ENCODE measurements around the gene WFDC1.

WFDC1 gene

DNA sequence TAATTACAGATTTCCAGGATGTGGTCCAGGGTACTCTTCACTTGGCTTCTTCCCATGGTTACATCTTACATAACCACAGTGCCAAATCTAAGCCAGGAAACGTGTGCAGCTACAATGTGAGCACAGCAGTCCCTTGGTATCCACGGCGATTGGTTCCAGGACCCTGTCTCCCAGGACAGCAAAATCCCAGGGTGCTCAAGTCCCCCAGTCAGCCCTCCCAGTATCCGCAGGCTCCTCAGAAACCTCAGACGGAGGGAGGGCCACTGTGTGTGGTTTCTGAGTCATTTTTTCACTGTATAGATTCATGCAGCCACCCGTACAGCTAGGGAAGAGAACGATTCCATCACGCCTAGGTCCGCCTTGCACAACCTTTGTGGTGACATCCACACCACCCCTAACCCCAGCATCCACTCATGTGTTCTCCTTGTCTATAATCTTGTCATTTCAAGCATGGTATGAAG is 62.5 kb downstream of the WFDC1 start:
- no peak for FAIRE-seq

DNA sequence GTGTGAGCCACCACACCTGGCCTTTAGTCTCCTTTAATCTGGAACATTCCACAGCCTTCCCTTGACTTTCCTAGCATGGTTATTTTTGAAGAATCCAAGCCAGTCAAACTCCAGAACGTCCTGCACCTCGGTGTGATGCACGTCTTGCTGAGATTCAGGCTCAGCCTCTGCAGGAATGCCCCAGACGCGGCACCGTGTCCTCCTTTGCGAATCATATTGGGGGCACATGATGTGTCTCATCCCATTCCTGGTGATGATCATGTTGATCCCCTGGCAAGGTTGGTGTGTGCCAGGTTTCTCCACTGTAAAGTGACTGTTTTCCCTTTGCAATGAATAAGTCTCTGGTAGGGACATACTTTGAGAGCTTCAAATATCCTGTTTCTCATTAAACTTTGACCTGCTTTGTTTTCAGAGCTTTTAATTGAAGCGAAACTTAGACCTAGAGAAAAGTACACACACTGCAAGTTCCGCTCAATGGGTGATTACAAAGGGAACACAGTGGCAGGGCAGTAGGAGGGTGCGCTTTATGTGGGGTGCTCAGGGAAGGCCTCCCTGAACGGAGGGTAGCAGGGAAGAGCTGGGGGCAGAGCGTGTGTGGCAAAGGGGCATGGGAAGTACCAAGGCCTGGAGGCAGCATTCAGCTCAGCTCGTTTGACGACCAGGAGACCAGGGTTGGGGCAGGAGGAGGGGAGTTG is 64.1 kb downstream of the WFDC1 start:
- FAIRE-seq = no peak

DNA sequence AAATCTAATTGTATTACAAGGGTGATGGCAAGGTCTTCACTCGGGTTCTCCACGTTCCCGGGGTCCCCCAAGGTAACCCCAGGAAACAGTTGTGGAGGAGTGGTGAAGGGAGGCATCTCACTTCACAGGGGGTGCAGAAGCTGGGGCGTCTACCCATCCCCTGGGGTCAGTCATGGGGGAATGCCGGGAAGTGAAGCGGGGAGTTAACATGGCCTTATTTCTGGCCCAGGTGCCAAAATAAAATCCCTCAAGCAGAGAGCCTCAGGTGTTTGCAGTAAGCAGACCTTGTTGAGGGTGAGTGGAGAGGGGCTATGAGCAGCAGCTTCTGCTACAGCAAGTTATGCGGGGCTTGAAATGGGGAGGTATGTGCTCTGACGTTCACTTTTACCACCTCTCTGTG is 64.6 kb downstream of the WFDC1 start:
- no peak for FAIRE-seq

DNA sequence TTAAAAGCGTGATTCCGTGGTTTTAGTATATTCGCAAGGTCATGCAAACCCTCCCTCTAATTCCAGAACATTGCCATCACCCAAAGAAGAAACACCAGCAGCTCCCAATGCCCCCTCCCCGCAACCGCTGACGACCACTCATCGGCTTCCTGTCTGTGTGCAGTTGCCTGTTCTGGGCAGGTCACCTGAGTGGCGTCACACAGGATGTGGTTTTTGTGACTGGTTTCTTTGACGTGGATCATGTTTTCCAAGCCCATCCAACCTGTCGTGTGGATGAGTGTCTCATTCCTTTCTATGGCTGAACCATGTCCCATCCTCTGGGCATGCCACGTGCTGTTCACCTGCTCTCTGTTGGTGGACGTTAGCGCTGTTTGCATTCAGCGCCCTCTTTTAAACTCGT is 65.5 kb downstream of the WFDC1 start:
- FAIRE-seq = no peak

DNA sequence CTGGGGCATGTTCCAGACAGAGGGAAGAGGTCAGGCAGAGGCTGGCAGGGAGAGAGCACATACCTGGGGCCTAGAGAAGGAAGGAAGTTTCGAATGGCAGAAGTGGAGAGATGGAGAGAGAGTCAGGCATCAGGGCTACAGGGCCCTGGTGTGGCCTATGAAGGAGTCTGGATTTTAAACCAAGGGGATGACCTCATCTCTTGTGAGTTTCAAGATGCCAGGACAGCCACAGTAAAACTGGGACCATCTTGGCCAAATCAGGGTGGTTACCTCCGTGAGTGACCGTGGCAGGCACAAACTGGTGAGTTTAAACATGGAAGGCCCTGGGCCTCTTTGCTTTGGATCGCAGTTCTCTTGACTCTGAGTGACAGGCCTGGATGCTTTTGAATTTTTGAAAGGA is 66.1 kb downstream of the WFDC1 start:
- FAIRE-seq = no peak

DNA sequence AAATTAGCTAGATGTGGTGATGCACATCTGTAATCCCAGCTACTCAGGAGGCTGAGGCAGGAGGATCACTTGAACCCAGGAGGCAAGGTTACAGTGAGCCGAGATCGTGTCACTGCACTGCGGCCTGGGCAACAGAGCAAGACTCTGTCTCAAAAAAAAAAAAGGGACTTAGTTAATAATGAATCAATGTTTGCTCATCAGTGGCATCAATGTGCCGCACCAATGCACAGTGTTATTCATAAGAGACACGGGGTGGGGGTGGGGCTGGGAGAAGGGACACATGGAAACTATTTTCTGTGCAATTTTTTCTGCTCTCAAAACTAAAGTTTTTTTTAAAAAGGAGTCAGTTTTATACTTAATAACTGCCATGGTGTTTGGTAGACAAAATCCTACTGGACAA is 66.9 kb downstream of the WFDC1 start:
- no peak for FAIRE-seq

DNA sequence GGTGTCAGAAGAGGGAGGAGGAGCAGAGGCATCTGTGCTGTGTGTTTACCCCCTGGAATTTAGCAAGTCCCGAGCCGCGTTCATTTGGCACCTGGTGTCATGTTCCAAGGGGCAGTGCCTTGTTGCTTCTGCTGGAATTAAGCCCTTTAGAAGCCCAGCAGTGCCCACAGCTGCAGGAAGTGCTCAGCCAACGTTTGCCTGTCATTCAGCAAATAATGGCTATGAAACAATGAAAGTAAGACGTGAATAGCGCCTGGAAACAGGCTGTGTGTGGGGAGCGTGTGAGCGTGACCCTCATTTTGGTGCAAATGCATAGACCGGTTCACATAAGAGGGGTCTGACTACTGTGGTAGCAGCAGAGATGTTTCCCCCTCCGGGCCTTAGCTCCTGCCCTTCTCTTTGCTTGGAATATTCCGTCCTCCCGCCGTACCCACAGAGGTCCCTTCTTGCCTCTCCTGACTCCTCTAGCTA is 67.8 kb downstream of the WFDC1 start:
- FAIRE-seq = no peak

DNA sequence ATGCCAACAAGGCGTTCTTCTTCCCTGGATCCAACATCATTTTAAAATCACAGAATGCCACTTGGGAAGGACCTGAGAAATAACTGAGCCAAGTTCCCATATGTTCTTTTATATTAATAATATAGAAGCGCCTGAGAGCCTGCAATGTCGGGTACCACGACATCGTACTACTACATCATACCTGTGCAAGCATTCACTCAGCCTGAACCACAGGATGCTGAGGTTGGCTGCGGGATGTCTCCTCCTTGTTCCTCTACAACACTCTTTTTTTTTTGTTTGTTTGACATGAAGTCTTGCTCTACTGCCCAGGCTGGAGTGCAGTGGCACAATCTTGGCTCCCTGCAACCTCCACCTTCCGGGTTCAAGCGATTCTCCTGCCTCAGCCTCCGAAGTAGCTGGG is 71.5 kb downstream of the WFDC1 start:
- no peak for FAIRE-seq

DNA sequence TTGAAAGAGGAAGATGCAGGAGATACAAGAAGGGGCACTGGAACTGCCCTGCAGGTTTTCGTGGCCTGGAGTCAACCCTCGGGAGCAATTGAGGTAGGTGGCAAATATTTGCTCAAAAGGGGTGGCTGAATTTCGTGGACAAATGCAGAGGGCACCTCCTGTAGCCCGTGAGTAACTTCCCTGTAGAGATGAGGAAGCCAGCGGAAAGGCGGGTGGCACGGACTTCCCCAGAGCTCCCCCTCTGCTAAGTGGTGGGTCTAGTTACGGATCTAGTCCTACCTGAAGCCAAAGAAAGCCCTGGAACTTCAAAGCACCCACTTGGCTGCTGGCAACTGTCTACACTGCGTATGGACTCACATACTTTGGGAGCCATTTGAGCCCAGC is 72.6 kb downstream of the WFDC1 start:
- FAIRE-seq = no peak

DNA sequence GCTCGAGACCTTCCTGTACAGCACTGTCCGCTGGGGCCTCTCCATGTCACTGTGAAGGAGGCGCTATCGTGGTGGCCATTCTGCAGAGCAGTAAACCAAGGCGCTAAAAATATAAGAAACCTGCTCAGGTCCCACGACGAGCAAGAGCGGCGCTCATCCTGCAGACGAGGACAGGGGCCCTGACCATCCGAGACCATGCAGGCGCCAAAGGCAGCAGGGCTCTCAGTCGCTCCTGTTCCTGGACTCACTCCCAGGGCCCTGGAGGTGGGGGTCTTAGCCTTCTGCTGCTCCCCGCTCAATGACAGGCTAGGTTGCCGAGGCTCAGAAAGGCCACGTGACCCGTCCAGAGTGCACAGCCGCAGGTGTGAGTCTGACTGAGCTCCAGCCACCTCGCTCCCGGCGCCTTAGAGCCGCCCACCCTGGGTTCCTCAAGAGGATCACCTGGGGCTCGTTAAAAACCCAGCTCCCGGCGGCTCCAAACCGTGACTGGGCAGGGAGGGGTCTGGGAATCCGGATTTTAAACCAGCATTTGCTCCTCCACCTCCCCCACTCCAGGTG is 73.2 kb downstream of the WFDC1 start:
- no peak for FAIRE-seq

DNA sequence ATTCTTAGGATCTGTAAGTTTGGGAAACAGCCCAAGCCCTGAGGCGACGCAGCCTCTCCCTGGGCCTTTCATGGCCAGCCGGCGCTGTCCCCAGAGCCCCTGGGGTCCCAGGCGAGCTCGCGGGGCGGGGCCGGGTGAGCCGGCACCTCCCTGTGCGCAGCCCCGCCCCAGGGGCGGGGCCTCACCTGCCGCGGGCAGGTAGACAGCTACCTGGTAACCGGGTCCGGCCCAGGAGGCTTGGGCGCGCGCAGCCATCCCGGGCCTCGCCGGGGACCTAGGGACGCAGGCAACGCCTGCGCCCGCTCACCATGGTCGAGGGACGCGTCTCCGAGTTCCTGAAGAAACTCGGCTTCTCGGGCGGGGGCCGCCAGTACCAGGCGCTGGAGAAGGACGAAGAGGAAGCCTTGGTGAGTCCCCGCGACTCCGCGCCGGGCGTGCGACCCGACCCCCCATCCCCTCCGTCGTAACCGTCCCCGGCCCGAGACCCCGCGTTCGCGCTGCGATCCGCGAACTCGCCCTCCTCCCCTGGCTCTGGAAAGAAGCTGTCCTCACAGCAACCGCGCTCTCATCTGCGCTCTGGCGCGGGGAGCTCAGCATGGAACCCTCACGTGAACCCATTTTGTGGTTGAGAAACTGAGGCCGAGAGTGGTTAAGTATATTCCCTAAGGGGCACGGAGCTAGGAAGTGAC is 73.8 kb downstream of the WFDC1 start, which contains the start of gene ATP2C2:
ATP2C2 (plus strand) TSS at position 231 of the 689 bp plus-strand sequence; CDS start at position 309, 78 bp downstream.
- no peak for FAIRE-seq

DNA sequence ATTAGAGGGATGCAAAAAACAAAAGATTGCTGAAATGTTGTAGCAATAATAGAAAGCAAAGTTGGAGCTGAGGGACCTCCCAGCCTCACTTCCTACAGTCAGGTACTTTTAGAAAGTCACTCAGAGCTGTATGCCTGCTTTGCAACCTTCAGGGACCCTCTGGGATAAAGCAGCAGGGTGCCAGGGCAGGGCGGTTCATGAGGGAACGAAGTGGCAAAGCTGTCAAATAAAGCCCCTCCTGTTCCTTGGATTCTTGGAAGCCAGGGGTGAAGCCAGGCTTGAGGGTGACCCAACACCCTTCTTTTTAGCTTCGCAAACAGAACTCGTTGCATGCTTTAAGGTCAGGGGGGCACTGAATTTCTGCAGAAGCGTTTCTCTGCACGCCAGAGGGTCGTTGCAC is 74.4 kb downstream of the WFDC1 start:
- FAIRE-seq = no peak

DNA sequence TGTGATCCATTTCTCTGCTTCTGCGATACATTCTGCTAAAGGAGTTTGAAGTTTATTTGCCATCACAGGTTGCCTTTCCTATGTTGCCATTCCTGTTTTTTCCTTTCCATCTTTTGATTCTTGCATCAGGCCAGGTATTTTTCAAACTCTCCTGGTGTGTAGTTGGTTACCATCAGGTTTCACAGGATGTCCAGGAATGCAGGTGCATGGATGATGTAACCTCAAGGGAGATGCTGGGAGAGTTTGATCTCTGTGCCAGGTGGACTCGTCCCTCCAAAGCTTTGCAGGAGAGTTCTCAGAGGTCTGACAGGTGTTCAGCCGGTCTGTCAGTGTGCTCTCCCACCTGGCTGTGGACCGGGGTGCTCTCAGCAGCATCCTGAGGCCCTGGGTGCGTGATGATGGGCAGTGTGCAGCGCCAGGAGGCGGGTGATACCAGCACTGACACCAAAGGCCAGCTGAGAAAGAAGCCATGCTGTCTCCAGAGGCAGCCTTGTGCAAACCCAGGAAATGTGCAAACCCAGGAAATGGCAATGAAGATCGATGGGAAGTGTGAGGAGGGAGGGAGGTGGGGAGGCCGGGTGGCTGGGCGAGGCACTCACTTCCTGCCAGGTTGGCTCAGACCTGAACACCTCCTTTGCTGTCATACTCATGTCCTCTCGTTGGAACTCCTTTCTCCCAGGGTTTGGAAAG is 75.4 kb downstream of the WFDC1 start:
- no peak for FAIRE-seq

DNA sequence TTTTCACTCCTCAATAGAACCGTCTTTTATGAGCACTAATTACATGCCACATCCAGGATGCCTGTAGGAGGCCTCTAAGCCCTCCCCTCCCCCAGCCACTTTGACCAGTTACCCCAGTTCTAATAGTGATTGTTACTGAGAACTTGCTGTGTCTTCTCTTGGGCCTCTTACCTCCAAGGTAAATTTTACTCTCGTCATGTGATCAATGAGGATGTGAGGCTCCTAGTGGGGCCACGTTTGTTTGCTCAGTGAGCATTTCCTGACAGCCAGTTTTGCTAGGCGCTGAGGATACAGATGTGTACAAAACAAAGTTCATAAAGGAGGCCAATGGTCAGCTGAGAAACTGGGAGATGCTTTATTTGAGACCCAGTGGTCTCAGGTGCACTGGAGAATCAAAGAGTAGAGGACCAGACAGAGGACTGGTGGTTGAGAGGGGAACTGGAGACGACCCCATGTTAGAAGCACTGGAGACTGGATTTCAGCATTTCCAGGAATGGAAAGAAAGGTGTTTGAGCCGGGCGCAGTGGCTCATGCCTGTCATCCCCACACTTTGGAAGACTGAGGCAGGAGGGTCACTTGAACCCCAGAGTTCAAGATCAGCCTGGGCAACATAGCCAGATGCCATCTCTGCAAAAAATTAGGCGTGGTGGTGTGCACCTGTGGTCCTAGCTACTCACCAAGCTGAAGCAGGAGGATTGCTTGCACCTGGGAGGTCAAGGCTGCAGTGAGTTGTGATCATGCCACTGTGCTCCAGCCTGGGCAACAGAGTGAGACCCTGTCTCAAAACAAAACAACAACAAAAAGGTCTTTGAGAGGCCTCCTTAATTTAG is 76.3 kb downstream of the WFDC1 start:
- FAIRE-seq = no peak

DNA sequence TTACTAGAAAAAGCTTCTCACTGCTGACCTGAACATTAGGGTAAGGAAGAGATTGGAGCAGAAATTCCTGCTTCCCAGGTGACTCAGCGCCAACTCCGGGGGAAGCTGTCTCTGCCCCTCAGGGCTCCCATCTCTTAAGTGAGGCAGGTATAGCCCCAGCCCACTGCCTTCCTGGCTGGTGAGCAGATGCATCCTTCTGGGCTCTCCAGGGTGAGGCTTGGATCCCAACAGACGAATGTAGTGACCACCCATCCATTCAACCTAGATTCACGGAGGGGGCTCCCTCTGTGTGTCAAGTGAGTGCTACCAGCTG is 76.8 kb downstream of the WFDC1 start:
- no peak for FAIRE-seq

DNA sequence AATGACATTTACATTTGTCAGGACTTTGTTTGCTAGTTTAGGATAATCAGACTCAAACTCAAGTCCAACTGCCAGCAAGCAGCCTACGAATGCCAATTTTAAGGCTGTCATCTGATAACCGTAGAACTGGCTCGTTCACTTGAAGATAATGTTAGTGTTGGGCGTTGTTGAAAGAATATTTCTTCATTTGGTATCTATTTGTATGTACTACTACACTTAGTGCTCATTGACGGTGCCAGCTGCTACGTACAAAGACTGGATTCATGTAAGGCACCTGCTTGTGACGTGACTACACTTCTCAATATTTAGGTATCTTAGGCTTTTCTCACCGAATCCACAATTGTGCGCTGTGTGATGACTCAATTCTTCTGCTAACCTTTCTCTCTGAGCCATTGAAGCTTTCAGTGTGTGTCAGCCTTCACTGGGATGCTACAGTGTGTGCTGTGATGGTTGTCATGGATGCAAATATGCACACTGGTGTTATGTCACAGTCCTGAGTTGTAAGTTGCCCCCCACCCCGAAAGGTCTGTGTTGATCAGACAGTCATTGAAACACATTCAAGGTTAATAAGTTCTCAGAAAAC is 79.3 kb downstream of the WFDC1 start:
- no peak for FAIRE-seq

DNA sequence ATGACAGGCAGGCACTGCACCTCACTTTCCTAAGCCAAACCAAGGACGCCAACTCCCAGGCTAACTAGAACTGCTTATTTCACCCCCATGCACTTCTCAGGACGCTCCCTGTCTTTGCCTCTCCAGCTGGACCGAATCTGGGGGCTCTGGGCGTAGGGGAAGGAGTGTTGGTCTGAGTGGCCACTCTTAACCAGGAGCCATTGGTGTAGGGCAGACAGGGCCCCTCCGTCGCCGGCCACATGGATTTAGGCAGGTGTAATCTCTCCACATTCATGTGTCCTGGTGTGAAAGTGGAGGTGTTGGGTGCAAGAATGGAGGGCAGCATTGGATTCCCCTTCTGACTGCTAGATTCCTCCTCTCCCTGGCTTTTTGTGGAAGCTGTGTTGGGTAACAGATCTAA is 83.4 kb downstream of the WFDC1 start:
- FAIRE-seq = no peak

DNA sequence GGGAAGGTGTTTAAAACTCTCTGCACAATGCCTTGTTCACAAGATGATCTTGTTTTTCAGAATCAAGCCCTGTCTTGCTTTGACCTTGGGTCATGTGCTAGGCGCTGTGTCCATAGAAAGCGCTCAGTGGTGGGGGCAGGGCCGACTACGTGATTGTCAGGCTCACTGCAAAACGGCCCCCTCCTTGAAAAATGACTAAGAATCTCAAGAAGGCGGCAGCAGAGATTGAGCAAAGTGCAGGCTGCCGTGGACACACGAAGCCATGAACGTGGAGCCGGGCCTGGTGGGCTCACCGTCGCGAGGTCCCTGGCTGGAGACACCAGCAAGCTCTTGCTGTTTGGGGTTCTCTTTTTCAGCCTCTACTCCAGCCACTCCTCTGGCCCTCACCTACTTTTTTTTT is 83.9 kb downstream of the WFDC1 start:
- FAIRE-seq = no peak

DNA sequence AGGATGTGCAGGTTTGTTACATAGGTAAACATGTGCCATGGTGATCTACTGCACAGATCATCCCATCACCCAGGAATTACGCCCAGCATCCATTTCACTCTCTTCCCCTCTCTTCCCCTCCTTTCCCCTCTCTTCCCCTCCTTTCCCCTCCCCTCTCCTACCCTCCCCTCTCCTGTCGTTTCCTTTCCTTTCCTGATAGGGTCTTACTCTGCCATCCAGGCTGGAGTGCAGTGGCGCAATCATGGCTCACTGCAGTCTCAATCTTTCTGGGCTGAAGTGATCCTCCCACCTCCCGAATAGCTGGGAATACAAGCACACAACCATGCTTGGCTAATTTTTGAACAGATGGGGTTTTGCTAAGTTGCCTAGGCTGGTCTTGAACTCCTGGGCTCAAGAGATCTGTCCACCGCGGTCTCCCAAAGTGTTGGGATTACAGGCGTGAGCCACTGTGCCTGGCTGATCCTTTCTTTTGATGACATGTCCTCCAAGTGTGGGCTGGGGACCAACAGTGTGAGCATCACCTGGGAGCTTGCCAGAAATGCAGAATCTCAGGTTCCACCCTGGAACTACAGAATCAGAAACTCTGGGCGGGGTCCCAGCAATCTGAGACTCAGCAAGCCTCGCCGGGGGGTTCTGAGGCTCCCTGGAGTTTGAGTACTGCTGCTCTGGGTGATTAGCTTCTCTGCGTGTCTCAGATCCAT is 84.5 kb downstream of the WFDC1 start:
- no peak for FAIRE-seq

Measured in islet of Langerhans (tissue), 1 donor.